Midbrain (tissue), 1 donor: ENCODE results near the gene IZUMO4.
"Not testable (repeated sequence)": the region's sequence is repeated elsewhere in the genome, so short reads cannot be mapped to it uniquely, and the experiment has no call there.

Experiments used
- DNase-seq: peaks from one replicate; lab custom pipeline; 2025; lab: John Stamatoyannopoulos, UW

Gene IZUMO4

GRCh38 chr19:2081873-2082810 is 14.6 kb upstream of the IZUMO4 start:
- DNase-seq: no peak

GRCh38 chr19:2083174-2083854 is 13.4 kb upstream of the IZUMO4 start:
- DNase-seq: no peak

GRCh38 chr19:2084993-2085720 is 11.6 kb upstream of the IZUMO4 start:
- DNase-seq: no peak

- not testable (repeated sequence) for DNase-seq
These were observed 9.8 kb upstream of the IZUMO4 start for GRCh38 chr19:2086695-2087620.

- DNase-seq: no peak
These were observed 9.1 kb upstream of the IZUMO4 start for GRCh38 chr19:2087621-2088100.

GRCh38 chr19:2089001-2089711 is 7.6 kb upstream of the IZUMO4 start:
- DNase-seq: no peak

- DNase-seq: no peak
These were observed 7.0 kb upstream of the IZUMO4 start for GRCh38 chr19:2089727-2090053.

GRCh38 chr19:2091926-2092525 is 4.7 kb upstream of the IZUMO4 start:
- DNase-seq: not testable (repeated sequence)

- no peak for DNase-seq
These were observed 658 bp upstream of the IZUMO4 start, which contains the start of gene MOB3A for GRCh38 chr19:2096034-2096479. Gene MOB3A, minus strand, starts transcription at chr19:2096326. Its CDS starts 17,766 bp downstream, at chr19:2078560.

GRCh38 chr19:2097203-2097885 is 629 bp downstream of the IZUMO4 start:
- DNase-seq: no peak

- DNase-seq: no peak
These were observed 1.2 kb downstream of the IZUMO4 start for GRCh38 chr19:2097886-2098327.

- DNase-seq: no peak
These were observed 2.4 kb downstream of the IZUMO4 start for GRCh38 chr19:2099054-2099501.

GRCh38 chr19:2099937-2100718 is 3.4 kb downstream of the IZUMO4 start:
- DNase-seq: no peak

- DNase-seq: no peak
These were observed 4.0 kb downstream of the IZUMO4 start for GRCh38 chr19:2100719-2101061.

- peak; percentile 48 for DNase-seq
These were observed 5.0 kb downstream of the IZUMO4 start for GRCh38 chr19:2101417-2102335.

- DNase-seq: no peak
These were observed 6.5 kb downstream of the IZUMO4 start for GRCh38 chr19:2103045-2103707.
